Measurements from ENCODE around the gene CSTF2.

DNA sequence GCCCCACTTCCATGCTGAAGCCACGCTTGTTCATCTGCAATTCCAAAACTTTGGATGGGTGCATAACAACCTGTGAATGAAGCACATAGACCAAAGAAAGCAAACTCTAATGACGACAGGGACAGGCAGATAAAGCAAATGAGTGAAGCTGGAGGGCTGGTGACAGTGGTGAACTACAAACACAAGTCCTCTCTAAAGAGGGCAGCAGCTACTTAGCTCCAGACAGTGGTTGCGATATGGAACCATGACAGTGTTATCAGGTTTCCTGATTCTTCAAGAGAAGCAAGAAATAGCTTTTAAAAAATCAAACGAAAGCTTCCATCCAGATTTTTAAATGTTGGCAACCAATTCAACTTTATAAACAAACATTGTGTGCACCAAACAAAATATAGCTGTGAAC is 30.1 kb downstream of the CSTF2 start:
- TF ChIP-seq GABPA (IDR thresholded peaks at IDR 0.05 in 1 of 2, conservative IDR thresholded peaks at IDR 0.05 in 1 of 2) (no peak), CTCF (IDR thresholded peaks at IDR 0.05; ENCODE audit: low read depth, low read length, missing input control) (no peak), RAD21 (IDR thresholded peaks at IDR 0.05) (no peak), ATF3 (IDR thresholded peaks at IDR 0.05) (no peak), TAF1 (conservative IDR thresholded peaks at IDR 0.05) (no peak), SP1 (IDR thresholded peaks at IDR 0.05) (no peak), ZBTB33 (IDR thresholded peaks at IDR 0.05) (no peak), JUND (IDR thresholded peaks at IDR 0.05) (no peak), YY1 (IDR thresholded peaks at IDR 0.05) (no peak), HNF4A (conservative IDR thresholded peaks at IDR 0.05) (no peak), MAX (IDR thresholded peaks at IDR 0.05) (no peak)
- TF ChIP-seq, protein P1, sequence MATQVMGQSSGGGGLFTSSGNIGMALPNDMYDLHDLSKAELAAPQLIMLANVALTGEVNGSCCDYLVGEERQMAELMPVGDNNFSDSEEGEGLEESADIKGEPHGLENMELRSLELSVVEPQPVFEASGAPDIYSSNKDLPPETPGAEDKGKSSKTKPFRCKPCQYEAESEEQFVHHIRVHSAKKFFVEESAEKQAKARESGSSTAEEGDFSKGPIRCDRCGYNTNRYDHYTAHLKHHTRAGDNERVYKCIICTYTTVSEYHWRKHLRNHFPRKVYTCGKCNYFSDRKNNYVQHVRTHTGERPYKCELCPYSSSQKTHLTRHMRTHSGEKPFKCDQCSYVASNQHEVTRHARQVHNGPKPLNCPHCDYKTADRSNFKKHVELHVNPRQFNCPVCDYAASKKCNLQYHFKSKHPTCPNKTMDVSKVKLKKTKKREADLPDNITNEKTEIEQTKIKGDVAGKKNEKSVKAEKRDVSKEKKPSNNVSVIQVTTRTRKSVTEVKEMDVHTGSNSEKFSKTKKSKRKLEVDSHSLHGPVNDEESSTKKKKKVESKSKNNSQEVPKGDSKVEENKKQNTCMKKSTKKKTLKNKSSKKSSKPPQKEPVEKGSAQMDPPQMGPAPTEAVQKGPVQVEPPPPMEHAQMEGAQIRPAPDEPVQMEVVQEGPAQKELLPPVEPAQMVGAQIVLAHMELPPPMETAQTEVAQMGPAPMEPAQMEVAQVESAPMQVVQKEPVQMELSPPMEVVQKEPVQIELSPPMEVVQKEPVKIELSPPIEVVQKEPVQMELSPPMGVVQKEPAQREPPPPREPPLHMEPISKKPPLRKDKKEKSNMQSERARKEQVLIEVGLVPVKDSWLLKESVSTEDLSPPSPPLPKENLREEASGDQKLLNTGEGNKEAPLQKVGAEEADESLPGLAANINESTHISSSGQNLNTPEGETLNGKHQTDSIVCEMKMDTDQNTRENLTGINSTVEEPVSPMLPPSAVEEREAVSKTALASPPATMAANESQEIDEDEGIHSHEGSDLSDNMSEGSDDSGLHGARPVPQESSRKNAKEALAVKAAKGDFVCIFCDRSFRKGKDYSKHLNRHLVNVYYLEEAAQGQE (IDR thresholded peaks at IDR 0.05): no peak
